GM21367 (cell line): ENCODE data around the gene GRAP2.
"Not testable (repeated sequence)": the region's sequence is repeated elsewhere in the genome, so short reads cannot be mapped to it uniquely, and the experiment has no call there.

Experiments
- ATAC-seq: cut with Tn5 transposase; IDR thresholded peaks from one replicate; pipeline ENCODE4 v1.9.1; 2021; ENCODE audit not compliant: unreplicated experiment

The GRAP2 gene

DNA sequence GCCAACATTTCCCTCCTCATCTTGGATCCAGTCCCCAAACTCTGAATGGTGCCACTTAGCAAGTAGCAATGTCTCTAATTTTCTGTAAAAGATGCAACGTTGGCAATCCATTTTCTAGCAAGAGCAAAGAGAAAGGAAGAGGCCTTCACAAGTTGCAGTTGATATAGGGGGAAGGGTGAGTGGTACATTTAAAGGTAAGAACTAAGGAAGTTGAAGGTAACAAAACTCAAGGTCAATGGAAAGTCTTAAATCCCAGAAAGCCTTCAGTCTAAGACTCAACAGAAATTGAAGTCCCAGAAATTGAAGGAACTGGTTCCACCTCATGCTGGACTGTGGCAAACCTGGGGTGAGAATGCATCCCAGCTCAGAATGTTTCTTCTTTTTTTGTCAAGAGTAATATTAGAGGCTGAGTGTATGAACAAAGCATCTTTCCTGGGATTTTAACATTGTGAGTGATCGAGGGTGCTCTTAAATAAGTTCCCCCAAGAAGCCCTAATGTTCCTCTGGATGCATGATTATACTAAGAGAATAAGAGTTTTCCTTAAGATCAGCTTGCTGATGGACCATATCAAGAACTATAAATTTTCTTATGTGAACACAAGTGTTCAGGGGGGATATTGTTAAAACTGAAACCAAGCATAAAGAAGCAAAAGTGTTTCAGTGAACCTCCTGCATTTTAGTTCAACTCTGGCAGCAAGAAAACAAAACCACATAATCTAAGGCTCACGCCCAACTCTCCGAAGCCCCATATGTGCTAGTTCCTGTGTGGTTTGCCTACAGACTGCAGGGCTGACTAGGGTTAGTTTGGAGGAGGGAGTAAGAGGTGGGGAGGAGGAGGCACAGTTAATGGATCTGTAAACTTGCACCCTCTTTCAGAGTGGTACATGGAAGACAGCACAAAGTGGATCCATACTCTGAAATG, at the start of gene GRAP2:
Gene GRAP2, plus strand, starts transcription at position 779 of the 922 bp plus-strand sequence. CDS start 46,023 bp downstream, outside the sequence.
- no peak for ATAC-seq

DNA sequence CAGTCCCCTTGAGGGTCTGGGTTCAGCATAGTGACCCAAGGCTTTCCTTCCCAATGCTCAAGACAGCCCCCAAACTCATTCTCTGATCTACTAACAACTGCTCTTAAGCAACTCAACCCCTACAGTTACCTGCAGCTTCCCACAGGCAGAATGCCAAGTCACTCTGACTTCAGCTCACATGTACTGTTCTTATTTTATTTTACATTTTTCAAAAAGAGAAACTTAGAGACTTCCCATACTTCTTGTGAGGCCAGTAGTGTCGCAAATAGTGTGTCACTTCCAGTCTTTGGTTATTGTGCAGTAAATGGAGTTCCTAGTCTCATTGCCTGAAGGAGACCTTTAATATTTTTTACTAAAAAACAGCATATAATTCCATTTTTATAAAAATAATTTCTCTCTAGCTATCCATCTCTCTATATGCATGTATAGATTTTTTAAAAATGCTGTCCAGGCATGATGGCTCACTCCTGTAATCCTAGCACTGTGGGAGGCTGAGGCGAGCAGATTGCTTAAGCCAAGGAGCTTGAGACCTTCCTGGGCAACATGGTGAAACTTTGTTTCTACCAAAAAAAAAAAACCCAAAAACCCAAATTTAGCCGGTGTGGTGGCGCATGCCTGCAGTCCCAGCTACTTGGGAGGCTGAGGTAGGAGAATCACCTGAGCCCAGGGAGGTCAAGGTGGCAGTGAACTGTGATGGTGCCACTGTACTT, 49.1 kb upstream of the GRAP2 start:
- no peak for ATAC-seq

DNA sequence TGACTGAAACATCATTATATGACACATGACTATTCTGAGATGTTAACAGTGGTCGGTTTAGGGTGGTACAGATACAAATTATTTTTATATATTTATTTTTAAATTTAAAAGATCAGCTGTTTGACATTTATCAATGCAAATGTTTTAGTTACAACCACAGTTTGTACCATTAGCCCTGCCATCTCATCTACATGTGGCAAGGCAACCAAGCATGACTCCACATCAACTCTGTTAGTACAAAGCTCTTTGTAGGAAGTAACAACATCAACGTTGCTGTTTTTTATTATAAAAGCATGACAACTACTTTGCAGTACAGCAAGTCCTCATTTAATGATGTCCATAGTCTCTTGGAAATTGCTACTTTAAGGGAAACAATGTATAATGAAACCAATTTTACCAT, 48.1 kb upstream of the GRAP2 start:
- ATAC-seq = no peak

DNA sequence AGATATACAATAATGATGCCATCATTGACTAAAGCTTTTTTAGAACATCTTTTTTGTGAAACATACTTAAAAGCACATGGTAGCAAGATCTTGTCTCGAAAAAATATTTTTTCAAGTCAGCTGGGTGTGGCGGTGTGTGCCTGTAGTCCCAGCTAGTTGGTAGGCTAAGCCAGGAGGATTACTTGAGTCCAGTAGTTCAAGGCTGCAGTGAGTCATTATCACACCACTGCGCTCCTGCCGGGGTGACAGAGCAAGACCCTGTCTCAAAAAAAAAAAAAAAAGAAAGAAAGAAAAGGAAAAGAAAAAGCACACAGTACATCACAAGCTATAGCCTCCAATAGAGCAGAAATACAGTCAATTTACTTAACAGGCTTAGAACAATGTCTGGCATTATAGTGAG, 44.3 kb upstream of the GRAP2 start:
- no peak for ATAC-seq

DNA sequence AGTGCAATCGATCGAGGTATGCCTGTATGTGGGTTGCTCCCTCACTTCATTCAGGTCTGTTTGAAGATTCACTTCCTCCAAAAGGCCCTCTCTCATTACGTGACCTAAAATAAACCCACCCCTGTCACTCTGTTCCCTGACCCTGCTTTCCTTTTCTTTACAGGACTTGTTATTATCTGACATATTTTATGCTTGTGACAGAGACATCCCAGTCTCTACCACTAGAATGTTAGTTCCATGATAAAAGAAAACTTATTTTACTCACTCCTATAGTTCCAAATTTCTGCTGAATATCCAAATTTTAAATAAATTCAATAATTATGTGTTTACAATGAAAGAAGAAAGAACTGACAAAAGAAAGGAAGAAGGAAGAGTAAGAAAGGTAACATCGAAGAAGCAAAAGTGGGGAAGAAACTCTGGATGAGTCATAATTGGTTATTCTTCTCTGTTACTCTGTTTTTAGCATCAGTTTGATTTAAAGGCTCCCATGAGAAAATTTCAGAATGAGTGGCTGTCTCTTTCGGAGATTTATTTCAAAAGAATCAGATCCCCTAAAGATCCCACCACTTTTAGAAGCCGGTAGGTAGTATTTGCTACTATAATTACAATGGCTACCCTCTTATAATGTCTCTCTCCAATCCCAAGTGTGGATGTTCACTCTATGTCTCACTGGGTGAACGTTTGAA, 40.8 kb upstream of the GRAP2 start:
- no peak for ATAC-seq

DNA sequence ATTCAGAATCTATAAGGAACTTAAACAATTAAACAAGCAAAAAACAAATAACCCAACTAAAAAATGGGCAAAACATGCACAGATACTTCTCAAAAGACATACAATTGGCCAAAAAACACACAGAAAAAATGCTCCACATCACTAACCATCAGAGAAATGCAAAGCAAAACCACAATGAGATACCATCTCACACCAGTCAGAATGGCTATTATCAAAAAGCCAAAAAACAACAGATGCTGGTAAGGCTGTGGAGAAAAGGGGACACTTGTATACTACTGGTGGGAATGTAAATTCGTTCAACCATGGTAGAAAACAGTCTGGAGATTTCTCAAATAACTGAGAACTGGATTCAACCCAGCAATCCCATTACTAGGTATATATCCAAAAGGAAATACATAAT, 32.1 kb upstream of the GRAP2 start:
- no peak for ATAC-seq

DNA sequence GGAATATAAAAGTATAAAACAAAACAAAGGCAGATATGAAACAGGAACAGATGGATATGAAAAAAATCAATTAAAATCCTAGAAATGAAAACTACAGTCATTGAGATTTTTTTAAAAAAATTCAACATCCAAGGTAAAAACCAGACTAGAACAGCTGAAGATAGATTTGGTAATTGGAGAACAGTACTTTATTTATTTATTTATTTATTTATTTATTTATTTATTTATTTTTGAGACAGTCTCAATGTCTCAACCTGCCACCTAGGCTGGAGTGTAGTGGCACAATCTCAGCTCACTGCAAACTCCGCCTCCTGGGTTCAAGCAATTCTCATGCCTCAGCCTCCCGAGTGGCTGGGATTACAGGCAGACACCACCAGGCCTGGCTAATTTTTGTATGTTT, 31.1 kb upstream of the GRAP2 start:
- not testable (repeated sequence) for ATAC-seq

DNA sequence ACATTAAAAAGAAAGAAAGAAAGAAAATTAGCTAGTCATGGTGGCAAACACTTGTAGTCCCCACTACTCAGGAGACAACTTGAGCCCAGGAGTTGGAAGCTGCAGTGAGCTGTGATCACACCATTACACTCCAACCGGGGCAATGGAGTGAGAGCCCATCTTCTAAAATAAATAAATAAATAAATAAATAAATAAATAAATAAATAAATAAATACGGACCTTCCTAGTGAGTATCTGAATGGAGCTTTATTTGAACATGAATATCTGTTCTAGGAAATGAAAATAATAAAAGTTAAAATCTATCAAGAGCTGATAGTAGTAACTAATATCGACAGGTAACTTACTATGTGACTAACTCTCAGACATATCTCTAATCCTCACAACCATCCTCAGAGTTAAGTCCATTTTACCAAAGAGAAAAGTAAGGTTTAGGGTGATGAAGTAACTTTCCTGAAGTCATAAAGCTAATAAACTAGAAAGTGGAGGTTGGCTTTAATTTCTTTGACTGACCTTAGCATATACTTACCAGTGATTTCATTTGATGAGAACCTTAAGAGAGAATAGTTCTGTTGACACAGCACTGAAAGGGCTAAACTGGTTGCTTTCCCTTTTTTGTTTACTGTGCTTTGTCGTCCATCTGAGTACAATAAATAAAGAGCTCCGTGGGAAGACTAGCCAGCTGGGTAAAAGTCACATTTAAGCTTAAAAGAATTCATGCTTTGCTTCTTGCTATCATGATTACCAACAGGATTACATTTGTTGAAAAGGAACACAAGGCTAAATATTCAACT, 29.7 kb upstream of the GRAP2 start:
- ATAC-seq = no peak

DNA sequence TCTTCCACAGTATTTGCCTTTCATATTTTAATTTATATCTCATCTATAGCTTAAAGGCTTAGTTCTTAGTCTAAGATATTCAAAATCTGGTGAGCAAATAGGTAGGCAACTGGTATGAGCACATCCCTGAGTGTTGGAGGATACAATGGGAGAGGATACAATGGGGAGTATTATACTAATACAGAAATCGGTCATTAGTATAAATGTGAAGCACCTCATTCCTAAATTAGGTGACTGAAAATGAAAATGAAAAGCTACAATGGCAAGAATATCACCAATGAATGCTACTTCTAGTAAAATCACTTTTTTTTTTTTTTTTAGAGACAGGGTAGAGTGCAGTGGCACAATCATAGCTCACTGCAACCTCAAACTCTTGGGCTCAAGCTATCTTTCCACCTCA, 28.3 kb upstream of the GRAP2 start:
- no peak for ATAC-seq

DNA sequence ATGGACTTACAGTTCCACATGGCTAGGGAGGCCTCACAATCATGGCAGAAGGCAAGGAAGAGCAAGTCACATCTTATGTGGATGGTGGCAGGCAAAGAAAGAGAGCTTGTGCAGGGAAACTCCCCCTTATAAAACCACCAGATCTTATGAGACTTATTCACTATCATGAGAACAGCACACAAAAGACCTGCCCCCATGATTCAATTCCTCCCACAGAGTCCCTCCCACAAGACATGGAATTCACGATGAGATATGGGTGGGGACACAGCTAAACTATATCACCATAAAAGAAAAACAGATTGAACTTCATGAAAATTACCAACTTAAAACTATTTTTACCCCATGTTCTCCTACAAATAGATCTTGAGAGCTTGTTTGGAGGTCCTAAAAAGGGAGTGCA, 26.9 kb upstream of the GRAP2 start:
- no peak for ATAC-seq

DNA sequence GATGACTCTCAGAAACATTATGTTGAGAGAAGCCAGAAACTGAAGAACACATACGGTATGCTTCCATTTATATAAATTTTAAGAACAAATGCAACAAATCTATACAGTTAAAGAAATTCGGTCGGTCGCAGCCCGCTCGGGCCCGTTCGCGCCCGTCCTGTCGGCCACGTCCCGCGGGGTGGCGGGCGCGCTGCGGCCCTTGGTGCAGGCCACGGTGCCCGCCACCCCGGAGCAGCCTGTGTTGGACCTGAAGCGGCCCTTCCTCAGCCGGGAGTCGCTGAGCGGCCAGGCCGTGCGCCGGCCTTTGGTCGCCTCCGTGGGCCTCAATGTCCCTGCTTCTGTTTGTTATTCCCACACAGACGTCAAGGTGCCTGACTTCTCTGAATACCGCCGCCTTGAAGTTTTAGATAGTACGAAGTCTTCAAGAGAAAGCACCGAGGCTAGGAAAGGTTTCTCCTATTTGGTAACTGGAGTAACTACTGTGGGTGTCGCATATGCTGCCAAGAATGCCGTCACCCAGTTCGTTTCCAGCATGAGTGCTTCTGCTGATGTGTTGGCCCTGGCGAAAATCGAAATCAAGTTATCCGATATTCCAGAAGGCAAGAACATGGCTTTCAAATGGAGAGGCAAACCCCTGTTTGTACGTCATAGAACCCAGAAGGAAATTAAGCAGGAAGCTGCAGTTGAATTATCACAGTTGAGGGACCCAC, 25.6 kb upstream of the GRAP2 start:
- not testable (repeated sequence) for ATAC-seq

DNA sequence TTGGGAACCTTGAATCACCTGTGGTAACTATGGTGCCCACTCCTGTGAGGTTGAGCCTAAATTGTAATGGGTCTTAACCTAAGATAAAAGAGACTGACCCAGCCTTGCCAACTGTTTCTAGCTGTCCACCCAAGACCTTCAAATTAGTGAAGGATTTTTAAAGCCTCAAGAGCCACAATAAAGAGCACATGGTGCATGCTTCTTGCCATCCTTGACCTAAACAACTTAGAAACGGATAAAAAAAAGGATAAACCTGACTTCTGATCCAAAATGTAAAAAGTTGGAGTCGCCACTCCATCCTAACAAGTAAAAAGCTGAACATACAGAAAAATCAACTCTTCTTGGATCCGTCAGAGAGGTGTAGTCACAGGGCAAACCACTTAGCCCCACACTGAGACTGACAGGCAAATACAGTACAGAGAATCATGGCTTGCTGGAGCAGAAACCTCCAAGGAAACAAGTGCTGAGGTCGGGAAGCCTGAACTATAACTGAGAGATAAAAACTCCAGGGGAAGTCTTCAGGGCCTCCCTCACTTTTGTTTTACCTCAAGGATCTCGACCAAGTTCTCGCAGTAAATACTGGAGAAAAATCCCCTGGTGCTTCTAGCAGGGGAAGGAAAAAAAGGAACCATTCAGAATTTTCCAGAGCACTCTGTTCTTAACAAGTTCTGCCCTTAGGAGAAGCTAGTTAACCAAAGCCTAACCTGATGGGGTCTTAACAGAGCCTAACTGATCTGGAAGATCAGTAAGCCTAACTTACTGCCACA, 23.6 kb upstream of the GRAP2 start:
- no peak for ATAC-seq

DNA sequence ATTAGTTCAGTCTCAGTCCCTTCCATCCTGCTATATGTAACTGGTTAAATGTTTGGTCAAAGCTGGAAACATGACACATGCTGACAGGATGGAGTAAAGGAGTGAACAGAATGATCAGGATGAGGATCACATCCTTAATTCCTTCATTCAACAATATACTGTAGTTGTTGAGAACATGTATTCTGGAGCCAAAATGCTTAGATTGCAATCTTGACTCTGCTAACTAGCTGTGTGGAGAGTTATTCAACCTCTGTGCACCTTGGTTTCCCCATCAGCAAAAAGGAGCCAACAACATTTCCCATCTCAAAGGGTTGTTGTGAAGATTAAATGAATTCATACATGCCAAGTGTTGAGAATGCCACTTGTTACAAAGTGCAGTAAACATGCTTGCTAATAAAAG, 20.2 kb upstream of the GRAP2 start:
- ATAC-seq = no peak

DNA sequence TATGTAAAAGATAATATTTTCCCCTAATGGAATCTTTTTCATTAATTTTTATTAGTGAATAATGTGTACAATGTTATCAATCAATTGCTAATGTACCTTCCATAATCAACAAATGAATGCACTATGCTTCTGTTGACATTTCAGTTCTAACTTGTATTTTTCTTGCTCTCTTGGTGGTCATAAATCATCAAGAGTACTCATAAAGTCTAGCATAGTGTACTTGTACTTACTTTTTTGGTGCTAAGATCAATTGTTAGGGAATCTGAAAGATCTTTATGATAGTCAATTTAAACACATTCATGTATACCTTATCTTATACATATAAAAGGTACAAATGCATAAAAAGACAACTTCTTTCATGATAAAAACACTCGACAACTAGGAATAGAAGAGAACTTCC, 17.8 kb upstream of the GRAP2 start:
- no peak for ATAC-seq

DNA sequence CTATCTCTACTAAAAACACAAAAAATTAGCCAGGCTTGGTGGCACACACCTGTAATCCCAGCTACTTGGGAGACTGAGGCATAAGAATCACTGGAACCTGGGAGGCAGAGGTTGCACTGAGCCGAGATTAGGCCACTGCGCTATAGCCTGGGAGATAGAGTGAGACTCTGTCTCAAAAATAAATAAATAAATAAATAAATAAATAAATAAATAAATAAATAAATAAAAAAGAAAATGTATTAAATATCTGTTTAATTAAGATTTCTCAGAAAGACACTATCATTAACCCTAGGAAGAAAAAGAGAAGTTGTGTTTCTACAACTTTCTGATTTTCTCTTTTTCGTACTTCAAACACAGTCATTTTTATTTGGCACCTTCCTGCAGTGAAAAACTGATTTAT, 11.0 kb upstream of the GRAP2 start:
- ATAC-seq = not testable (repeated sequence)

DNA sequence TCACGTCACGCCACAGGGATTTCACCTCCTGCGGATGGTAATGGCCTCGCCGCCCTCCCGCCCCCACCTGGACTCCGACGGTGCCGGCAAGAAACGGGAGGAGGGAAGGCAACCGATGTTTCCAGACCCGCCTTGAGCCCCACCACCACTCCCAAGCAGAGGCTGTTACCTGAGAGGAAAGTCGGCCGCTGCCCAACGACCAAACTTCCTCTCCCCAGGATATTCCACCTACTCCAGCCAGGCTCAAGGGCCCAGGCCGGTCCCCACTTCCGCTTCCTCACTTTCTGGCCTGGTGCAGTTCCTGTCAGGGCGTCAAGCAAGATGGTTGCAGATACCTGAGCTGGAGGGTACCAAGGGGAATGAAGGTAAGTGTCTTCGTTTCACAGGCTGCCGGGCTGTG, 7.4 kb upstream of the GRAP2 start, which contains the start of gene ENTHD1:
Gene ENTHD1, minus strand, starts transcription at position 235 of the 400 bp plus-strand sequence. CDS start 6,012 bp downstream, outside the sequence.
- no peak for ATAC-seq

DNA sequence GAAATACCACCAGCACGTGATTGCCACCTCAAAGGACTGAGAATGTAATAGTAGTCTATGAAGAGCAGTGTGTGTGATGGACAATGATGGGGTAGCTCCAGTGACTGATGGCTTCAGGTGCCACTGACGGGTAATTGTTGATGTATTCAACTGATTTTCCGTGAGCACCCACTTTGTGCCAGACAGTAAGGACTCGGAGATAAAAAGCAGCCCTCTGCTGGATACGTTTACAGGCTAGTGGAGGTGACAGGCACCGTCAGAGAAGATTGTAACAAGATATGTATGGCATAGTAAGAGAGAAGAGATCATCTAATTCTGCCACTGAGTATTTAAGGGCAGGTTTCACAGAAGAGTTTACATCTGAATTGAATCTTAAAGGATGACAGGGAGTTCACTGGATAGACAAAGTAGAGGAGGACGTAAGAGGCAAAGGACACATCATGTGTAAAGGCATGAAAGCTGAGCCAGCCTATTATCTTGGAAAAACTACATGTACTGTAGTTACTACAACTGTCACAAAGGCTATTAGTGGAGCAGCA, 6.3 kb upstream of the GRAP2 start:
- no peak for ATAC-seq

DNA sequence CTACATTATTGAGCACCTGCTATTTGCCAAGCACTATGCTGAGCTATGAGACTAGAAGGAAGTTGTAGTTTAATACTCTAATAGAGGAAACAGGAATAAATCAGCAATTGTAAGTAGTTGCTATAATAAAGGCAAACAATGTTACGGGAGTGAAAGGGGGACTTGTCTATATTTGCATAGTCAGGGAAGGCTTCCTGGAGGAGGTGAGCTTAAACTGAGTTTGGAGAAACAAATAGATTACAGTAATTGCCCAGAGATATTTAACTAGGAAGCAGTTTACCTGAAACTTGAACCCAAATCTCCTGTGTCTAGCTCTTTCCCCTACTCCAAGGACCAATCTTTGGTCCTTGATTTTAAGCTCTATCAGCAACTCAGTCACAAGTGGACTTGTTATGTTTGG, 5.2 kb upstream of the GRAP2 start:
- no peak for ATAC-seq
